GM12865 (cell line): Measurements from ENCODE around the gene NFATC2IP.
"Not testable (repeated sequence)": the region's sequence is repeated elsewhere in the genome, so short reads cannot be mapped to it uniquely, and the experiment has no call there.

ENCODE experiments used
- DNase-seq: peaks from one replicate; pipeline ENCODE4 v3.0.0; 2010; ENCODE audit warnings: low read depth
- H3K4me3 ChIP-seq: 2 replicates; pipeline ENCODE4 v1.5.1; 2011; ENCODE audit warnings: mild to moderate bottlenecking, low read depth, low read length, control low read depth
- TF ChIP-seq, protein P1 (sequence below): IDR thresholded peaks from 2 replicates; pipeline ENCODE4 v1.5.1; 2011; ENCODE audit warnings: low read length, control low read depth, low read depth, inconsistent platforms; ENCODE audit not compliant: insufficient read depth; ENCODE audit errors: missing control alignments

Gene NFATC2IP

DNA sequence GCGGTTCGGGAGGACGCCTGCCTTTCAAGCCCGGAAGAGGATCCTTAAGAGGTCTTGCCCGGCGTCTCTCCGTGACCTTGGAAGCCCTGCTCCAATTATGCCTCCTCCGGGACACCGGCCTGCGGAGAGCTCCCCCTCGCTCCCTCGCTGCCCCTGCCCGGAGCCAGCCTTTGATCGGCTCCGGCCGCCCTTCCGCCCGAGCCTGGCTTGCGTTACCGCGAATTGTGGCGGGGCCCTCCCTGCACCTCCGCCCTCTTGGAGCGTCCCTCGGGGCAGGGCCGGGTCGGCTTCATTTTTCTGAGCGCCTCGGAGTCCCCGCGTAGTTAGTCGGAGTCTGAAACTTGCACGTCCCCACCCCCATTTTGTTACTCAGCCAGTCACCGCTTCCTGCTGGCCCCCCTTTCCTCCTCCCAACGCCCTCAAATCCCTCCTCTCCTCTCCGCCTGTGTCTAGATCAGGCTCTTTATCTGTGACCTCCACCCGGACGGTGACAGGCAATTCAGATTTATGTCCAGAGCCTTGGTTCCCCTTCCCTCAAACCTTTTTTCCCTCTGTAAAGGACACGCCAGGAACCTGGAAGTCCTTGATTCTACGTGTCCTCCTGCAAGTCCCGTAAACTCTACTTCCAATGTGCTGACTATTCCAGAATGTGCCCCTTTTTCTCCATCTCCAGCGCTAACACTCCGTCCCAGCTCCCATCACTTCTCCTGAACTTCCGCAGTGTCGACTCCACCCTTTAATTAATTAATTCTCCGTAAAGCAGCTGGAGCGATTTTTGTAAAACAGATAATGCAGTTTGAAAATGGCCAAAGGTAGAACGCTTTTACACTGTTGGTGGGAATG lies 25.1 kb upstream of the NFATC2IP start:
- peak; percentile 95 for DNase-seq
- peak overlapping the region; percentile 85 for H3K4me3 ChIP-seq
- TF ChIP-seq, protein P1, sequence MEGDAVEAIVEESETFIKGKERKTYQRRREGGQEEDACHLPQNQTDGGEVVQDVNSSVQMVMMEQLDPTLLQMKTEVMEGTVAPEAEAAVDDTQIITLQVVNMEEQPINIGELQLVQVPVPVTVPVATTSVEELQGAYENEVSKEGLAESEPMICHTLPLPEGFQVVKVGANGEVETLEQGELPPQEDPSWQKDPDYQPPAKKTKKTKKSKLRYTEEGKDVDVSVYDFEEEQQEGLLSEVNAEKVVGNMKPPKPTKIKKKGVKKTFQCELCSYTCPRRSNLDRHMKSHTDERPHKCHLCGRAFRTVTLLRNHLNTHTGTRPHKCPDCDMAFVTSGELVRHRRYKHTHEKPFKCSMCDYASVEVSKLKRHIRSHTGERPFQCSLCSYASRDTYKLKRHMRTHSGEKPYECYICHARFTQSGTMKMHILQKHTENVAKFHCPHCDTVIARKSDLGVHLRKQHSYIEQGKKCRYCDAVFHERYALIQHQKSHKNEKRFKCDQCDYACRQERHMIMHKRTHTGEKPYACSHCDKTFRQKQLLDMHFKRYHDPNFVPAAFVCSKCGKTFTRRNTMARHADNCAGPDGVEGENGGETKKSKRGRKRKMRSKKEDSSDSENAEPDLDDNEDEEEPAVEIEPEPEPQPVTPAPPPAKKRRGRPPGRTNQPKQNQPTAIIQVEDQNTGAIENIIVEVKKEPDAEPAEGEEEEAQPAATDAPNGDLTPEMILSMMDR, result no peak

DNA sequence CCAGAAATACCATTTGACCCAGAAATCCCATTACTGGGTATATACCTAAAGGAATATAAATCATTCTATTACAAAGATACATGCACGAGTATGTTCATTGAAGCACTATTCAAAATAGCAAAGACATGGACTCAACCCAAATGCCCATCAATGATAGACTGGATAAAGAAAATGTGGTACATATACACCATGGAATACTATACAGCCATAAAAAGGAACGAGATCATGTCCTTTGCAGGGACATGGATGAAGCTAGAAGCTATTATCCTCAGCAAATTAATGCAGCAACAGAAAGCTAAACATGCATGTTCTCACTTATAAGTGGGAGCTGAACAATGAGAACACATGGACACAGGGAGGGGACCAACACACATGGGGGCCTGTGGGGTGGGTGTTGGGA lies 24.5 kb upstream of the NFATC2IP start:
- DNase-seq, result not testable (repeated sequence)
- H3K4me3 ChIP-seq, result peak overlapping the region; percentile 85

DNA sequence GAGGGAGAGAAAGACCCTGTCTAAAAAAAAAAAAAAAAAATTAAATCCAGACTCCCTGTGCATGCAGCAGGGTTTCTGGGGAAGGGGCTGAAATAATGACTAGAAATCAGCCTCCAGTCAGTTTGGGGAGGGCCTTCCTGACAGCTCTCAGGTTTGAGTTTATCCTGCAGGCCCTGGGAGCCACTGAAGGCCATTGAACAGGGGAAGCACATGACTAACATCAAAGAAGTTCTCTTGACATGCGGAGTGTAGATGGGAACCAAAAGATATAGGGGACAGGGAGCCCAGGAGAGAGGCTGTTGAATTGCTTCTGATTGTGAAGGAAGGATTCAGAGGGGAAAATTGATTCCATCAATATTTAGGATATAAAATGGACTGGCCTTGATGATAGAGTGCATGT lies 22.9 kb upstream of the NFATC2IP start:
- no peak for DNase-seq
- TF ChIP-seq, protein P1, result no peak

DNA sequence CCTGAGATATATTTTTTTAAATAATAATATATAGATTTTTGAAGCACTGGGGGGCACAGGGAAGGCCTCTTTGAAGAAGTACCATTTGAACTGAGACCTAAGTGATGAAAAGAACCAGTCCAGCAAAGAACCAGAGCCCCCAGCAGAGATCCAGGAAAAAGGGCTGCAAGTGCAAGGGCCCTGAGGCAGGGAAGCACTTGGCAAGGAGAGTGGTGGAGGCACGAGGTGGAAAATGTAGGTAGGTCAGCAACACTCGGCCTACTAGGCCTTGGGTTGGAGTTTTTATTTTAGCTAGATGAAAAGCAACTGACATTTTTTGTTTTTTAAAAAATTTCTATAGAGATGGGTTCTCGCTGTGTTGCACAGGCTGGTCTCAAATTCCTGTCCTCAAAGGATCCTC lies 20.5 kb upstream of the NFATC2IP start:
- TF ChIP-seq, protein P1, result no peak
- no peak overlapping the region for H3K4me3 ChIP-seq
- DNase-seq, result no peak

More for the DNA sequence above, 22.9 kb upstream of the NFATC2IP start:
- no peak overlapping the region for H3K4me3 ChIP-seq

DNA sequence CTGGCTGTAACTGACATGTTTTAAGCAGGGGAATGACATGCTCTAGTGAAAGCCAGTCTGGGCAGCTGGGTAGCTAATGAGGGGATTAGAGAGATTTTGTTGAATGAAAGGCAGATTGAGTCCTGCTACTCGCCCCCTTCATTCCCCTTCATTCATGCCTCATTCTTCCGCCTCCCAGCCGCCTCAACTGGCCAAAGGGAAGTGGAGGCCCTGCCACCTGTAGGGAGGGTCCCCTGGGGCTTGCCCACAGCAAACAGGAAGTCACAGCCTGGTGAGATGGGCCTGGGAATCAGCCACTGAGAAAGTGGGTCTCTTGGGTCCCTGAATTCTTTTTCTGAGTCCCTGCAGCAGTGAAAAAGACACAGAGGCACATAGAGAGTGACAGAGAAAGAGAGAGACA lies 20.1 kb upstream of the NFATC2IP start:
- H3K4me3 ChIP-seq, result peak overlapping the region; percentile 98
- peak; percentile 91 for DNase-seq

DNA sequence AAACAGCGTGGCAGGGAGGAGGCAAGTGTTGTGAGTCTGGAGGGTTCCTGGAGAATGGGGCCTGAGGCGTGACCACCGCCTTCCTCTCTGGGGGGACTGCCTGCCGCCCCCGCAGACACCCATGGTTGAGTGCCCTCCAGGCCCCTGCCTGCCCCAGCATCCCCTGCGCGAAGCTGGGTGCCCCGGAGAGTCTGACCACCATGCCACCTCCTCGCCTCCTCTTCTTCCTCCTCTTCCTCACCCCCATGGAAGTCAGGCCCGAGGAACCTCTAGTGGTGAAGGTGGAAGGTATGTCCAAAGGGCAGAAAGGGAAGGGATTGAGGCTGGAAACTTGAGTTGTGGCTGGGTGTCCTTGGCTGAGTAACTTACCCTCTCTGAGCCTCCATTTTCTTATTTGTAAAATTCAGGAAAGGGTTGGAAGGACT lies 18.9 kb upstream of the NFATC2IP start, which contains the start of gene CD19:
CD19 (plus strand) TSS at position 171 of the 425 bp plus-strand sequence; CDS start at position 201, 30 bp downstream.
- TF ChIP-seq, protein P1, result no peak
- DNase-seq, result peak; percentile 74
- H3K4me3 ChIP-seq, result peak within 1 kb of the TSS; percentile 98

More for the DNA sequence above, 20.1 kb upstream of the NFATC2IP start:
- TF ChIP-seq, protein P1, result no peak

DNA sequence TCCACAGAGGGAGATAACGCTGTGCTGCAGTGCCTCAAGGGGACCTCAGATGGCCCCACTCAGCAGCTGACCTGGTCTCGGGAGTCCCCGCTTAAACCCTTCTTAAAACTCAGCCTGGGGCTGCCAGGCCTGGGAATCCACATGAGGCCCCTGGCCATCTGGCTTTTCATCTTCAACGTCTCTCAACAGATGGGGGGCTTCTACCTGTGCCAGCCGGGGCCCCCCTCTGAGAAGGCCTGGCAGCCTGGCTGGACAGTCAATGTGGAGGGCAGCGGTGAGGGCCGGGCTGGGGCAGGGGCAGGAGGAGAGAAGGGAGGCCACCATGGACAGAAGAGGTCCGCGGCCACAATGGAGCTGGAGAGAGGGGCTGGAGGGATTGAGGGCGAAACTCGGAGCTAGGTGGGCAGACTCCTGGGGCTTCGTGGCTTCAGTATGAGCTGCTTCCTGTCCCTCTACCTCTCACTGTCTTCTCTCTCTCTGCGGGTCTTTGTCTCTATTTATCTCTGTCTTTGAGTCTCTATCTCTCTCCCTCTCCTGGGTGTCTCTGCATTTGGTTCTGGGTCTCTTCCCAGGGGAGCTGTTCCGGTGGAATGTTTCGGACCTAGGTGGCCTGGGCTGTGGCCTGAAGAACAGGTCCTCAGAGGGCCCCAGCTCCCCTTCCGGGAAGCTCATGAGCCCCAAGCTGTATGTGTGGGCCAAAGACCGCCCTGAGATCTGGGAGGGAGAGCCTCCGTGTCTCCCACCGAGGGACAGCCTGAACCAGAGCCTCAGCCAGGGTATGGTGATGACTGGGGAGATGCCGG lies 18.2 kb upstream of the NFATC2IP start:
- peak; percentile 51 for DNase-seq
- TF ChIP-seq, protein P1, result no peak
- peak overlapping the region; percentile 98 for H3K4me3 ChIP-seq
